Measurements from ENCODE around the gene KLHL29.

The KLHL29 gene

GRCh38 chr2:23413641-23414040, 28.7 kb downstream of the KLHL29 start:
- H3K79me2 ChIP-seq (ENCODE audit: low read length) = no peaks in the 10 kb centered on the region
- H3K4me2 ChIP-seq (ENCODE audit: low read depth, low read length) = no peak overlapping the region
- H3K4me3 ChIP-seq (ENCODE audit: low read length) = no peak overlapping the region
- no peak for DNase-seq
- no peaks in the 10 kb centered on the region for H4K20me1 ChIP-seq (ENCODE audit: insufficient read depth, low read length)
- no peak overlapping the region for H3K27ac ChIP-seq (ENCODE audit: low read length)
- no peaks in the 10 kb centered on the region for H3K4me1 ChIP-seq (ENCODE audit: low read length)
- no peak for TF ChIP-seq EZH2 (optimal IDR thresholded peaks at IDR 0.05; ENCODE audit: low read depth, low read length)
- TF ChIP-seq CTCF (IDR thresholded peaks at IDR 0.05; ENCODE audit: low read length) = no peak
- TF ChIP-seq EZH2phosphoT487 (IDR thresholded peaks at IDR 0.05; ENCODE audit: low read length) = no peak
- H3K27me3 ChIP-seq (replicated peaks; ENCODE audit: insufficient read depth, low read length) = no peaks in the 10 kb centered on the region
- no peak overlapping the region for H3K9ac ChIP-seq (ENCODE audit: low read length)
- no peaks in the 10 kb centered on the region for H3K9me2 ChIP-seq (replicated peaks; ENCODE audit: insufficient read depth, low read length)
- no peaks in the 10 kb centered on the region for H3F3A ChIP-seq (ENCODE audit: insufficient read depth, low read length)
- no peaks in the 10 kb centered on the region for H3K36me3 ChIP-seq (replicated peaks; ENCODE audit: insufficient read depth, low read length)
- H3K9me3 ChIP-seq (replicated peaks; ENCODE audit: insufficient read depth, low read length) = no peaks in the 10 kb centered on the region
- no peak overlapping the region for H2AFZ ChIP-seq (ENCODE audit: low read length)

DNA sequence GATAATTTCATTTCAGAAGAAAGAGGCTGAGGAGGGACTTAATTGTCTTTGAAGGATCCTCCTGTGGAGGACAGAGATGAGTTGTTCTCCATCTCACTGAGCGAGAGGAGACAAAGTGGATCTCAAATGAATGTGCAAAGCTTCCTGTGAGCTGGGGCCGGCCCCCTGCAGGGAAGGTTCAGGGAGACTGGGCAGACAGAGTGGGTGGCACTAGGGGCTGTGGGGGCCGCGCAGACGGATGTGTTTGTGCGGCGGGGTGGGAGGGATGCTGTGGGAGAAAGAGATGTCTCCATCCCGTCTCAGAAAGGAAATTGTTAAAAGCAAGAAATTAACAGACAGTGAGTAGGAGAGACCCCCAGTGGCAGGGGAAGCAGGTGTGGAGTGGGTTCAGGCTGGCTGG, 29.1 kb downstream of the KLHL29 start:
- Histone ChIP-seq H3K9me3 (replicated peaks; ENCODE audit: insufficient read depth, low read length) (no peaks in the 10 kb centered on the region), H3K27ac (ENCODE audit: low read length) (no peak overlapping the region), H3K9ac (ENCODE audit: low read length) (no peak overlapping the region), H3K79me2 (ENCODE audit: low read length) (no peaks in the 10 kb centered on the region), H3F3A (ENCODE audit: insufficient read depth, low read length) (no peaks in the 10 kb centered on the region), H3K4me1 (ENCODE audit: low read length) (no peaks in the 10 kb centered on the region), H3K9me2 (replicated peaks; ENCODE audit: insufficient read depth, low read length) (no peaks in the 10 kb centered on the region), H3K4me2 (ENCODE audit: low read depth, low read length) (no peak overlapping the region), H3K4me3 (ENCODE audit: low read length) (no peak overlapping the region), H2AFZ (ENCODE audit: low read length) (no peak overlapping the region), H3K27me3 (replicated peaks; ENCODE audit: insufficient read depth, low read length) (no peaks in the 10 kb centered on the region), H4K20me1 (ENCODE audit: insufficient read depth, low read length) (no peaks in the 10 kb centered on the region), H3K36me3 (replicated peaks; ENCODE audit: insufficient read depth, low read length) (no peaks in the 10 kb centered on the region)
- TF ChIP-seq CTCF (IDR thresholded peaks at IDR 0.05; ENCODE audit: low read length) = no peak
- no peak for TF ChIP-seq EZH2phosphoT487 (IDR thresholded peaks at IDR 0.05; ENCODE audit: low read length)
- TF ChIP-seq EZH2 (optimal IDR thresholded peaks at IDR 0.05; ENCODE audit: low read depth, low read length) = no peak
- DNase-seq = no peak

GRCh38 chr2:23414871-23415270, 29.9 kb downstream of the KLHL29 start:
- no peak overlapping the region for H3K4me2 ChIP-seq (ENCODE audit: low read depth, low read length)
- no peaks in the 10 kb centered on the region for H3K9me3 ChIP-seq (replicated peaks; ENCODE audit: insufficient read depth, low read length)
- DNase-seq = no peak
- no peak overlapping the region for H3K4me3 ChIP-seq (ENCODE audit: low read length)
- H3F3A ChIP-seq (ENCODE audit: insufficient read depth, low read length) = no peaks in the 10 kb centered on the region
- no peaks in the 10 kb centered on the region for H3K36me3 ChIP-seq (replicated peaks; ENCODE audit: insufficient read depth, low read length)
- no peak overlapping the region for H3K9ac ChIP-seq (ENCODE audit: low read length)
- TF ChIP-seq EZH2 (optimal IDR thresholded peaks at IDR 0.05; ENCODE audit: low read depth, low read length) (no peak), EZH2phosphoT487 (IDR thresholded peaks at IDR 0.05; ENCODE audit: low read length) (no peak), CTCF (IDR thresholded peaks at IDR 0.05; ENCODE audit: low read length) (no peak)
- H3K27me3 ChIP-seq (replicated peaks; ENCODE audit: insufficient read depth, low read length) = no peaks in the 10 kb centered on the region
- no peaks in the 10 kb centered on the region for H3K4me1 ChIP-seq (ENCODE audit: low read length)
- H2AFZ ChIP-seq (ENCODE audit: low read length) = no peak overlapping the region
- no peak overlapping the region for H3K27ac ChIP-seq (ENCODE audit: low read length)
- no peaks in the 10 kb centered on the region for H3K9me2 ChIP-seq (replicated peaks; ENCODE audit: insufficient read depth, low read length)
- no peaks in the 10 kb centered on the region for H4K20me1 ChIP-seq (ENCODE audit: insufficient read depth, low read length)
- H3K79me2 ChIP-seq (ENCODE audit: low read length) = no peaks in the 10 kb centered on the region
